NCI-H146 (cell line): ENCODE data around the gene GJC2.
A peak's percentile ranks its signal among the peaks of the same experiment; 100 is the strongest.
"Not testable (repeated sequence)": the region's sequence is repeated elsewhere in the genome, so short reads cannot be mapped to it uniquely, and the experiment has no call there.

ENCODE experiments used
- DNase-seq: peaks from one replicate; lab custom pipeline; 2025; lab: John Stamatoyannopoulos, UW

Gene GJC2

DNA sequence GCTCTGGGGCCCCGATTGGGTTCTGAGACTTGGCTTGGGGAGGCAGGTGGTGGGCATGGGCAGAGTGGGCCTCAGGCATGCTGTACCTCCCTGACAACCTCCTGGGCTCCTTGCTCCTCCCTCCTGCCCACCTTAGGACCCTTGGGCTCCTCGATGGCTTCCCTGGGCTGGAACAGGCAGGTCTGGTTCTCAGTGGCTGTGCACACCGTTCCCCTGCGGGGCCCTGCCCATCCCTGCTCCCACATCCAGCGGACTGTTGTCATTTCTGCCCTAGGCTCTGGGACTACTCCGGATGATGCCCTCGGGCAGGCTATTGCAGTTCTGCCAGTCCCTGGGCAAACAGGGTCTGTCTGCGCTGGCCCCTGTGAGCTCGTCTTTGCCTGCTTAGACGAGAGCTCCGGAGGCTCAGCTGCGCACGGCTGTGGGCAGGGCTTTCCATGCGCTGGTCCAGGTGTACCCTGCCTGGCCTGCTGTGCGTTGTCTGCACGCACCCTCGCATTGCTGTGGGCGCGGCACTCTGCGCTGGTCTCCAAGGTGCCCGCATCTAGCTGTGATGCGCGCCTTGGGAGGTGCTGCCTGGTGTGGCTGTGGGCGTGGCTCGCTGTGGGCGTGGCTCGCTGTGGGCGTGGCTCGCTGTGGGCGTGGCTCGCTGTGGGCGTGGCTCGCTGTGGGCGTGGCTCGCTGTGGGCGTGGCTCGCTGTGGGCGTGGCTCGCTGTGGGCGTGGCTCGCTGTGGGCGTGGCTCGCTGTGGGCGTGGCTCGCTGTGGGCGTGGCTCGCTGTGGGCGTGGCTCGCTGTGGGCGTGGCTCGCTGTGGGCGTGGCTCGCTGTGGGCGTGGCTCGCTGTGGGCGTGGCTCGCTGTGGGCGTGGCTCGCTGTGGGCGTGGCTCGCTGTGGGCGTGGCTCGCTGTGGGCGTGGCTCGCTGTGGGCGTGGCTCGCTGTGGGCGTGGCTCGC lies 24.1 kb downstream of the GJC2 start:
- DNase-seq, result peak; percentile 90

DNA sequence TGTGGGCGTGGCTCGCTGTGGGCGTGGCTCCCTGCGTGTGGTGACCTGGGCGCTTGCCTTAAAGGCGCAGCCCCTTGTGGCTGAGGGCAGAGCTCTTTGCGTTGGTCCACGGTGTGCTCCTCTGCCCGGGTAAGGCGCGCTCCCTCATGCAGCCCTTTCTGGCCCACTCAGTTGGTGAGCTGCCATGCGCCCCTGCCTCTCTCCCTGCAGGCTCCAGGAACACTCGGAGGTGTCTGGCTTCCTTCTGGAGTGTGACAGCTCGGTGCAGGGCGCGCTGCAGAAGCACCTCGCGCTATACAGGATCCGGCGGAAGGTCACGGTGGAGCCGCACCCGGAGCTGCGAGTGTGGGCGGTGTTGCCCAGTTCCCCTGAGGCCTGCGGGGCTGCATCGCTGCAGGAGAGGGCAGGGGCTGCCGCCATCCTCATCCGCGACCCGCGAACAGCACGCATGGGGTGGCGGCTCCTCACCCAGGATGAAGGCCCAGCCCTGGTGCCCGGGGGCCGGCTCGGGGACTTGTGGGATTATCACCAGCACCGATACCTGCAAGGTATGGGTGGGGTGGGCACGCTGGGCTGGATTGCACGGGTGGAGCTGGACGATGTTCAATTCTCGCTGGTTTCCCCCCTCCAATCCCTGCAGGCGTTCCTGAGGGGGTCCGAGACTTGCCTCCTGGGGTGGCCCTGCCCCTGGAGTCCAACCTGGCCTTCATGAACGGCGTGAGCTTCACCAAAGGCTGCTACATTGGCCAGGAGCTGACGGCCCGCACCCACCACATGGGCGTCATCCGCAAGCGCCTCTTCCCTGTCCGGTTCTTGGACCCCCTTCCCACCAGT lies 25.0 kb downstream of the GJC2 start:
- DNase-seq, result peak; percentile 69

DNA sequence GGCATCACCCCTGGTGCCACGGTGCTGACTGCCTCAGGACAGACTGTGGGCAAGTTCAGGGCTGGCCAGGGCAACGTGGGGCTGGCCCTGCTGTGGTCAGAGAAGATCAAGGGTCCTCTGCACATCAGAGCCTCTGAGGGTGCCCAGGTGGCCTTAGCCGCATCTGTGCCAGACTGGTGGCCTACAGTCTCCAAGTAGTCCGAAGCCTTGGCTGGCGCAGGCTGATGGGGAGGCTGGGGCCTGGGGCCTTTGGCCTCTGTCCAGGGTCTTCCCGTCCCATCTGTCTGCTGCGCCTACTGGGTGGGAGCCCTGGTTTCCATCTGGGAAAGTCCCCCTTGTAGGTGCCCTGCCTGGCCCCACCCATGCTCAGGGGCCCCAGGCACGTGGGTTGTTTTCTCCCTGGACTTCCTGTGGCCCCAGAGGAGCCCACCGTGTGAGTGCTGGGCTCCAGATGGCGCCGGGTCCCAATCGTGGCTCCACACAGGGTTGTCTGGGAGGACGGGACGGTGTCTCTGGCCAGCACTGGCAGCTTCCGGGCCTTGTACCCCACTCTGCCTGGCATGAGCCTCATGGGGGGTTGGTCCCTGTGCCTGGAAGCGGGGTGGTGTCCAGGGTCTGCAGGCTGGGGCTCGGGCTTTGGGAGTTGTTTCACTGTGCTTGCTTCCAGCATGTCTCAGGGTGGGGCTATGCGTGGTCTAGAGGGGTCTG lies 25.7 kb downstream of the GJC2 start:
- DNase-seq, result no peak

DNA sequence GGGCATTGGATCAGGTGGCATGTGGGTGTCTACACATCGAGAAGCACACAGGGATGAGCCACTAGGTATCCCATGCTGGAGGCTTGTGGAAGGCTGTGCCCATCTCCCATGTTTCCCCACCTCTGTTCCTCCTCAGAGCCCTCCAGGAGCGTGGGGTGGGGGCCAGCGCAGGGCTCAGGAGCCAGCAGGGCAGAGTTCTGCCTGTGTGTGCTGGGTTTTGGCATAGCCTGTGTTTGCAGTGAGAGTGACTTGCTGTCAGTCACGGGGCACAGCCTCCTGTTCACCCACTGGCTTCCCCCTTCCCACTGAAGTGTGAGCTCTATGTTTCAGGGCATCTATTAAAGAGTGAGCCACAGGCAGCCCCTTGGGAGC lies 26.3 kb downstream of the GJC2 start:
- no peak for DNase-seq

DNA sequence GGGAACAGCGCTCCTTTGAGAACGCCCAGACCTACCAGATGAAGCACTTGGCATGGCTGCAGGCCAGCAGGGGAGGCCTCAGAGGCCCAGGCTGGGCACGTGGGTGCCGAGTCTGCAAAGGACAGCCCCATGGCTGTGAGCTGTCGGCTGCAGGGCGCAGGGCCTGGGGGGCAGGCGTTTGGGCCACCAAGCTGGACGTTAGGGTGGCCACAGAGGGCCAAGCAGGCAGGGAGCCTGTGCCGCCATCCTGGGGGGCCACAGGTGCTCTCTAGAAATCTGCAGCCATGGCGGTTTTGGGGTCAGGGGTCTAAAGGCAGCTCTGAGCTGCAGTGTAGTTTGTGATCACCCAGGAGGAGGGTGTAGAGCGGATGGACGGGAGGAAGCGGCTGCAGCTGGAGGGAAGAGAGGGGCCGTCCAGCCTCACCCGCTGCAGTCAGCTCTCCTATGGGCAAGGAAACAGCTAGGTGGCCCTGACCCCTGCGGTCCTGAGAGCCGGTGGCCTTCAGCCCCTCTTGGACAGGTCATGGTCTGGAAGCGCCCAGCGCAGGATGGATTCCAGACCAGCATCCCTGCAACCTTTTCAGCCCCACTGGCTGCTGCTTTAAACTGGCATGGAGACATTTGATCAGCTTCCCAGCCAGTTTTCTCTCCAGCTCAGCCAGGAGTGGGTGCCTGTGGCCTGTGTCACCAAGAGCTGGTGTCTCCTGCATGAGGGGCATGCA lies 26.9 kb downstream of the GJC2 start:
- no peak for DNase-seq

DNA sequence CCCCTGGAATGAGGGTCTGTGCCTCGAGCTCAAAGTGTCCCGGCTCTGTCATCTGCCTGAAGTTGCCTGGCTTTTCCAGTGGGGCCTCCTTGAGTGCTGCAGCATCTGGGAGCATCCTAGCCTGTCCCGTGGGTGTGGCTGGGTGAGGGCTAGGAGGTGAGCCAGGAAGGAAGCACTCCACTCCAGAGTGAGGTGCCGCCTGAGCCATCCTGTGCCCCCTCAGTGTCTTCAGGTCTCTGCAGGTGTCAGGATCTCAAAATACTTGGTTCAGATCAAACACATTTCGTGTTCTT lies 27.4 kb downstream of the GJC2 start:
- DNase-seq, result no peak

DNA sequence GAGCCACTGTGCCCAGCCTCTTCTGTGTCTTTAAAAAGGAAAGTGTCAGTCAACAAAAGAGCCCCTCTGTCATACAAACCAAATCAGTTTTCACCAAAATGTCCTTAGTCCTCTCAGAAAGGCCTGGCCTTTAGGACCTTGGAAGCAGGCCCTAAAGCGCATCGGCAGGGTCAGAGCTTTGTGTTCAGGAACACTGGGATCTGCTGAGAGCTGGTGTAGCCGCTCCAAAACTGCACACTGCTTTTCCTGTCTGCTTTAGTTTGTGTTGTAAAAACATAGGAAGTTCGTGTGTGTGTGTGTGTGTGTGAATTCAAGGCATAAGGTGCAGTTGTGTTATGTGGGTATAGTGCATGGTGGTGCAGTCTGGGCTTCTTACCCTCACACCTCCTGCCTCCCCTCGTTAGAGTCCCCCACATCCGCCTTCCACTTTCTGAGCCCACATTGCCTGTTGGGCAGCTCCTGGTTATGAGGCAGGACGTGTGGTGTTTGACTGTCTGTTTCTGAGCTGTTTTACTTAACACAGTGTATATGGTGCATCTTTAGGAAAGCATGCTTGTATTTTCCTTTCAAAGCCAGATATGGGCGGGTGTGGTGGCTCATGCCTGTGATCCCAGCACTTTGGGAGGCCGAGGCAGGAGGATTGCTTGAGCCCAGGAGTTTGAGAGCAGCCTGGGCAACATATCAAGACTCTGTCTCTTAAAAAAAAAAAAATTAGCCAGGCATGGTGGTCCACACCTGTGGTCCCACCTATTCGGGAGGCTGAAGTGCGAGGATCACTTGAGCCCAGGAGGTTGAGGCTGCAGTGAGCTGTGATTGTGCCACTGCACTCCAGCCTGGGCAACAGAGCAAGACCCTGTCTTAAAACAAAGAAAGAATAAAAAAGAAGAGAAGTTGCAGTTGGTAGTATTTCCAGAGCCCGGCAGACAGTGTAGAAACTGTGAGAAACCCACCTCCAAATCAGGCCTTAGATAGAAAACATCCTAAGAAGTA lies 28.3 kb downstream of the GJC2 start:
- DNase-seq, result no peak

DNA sequence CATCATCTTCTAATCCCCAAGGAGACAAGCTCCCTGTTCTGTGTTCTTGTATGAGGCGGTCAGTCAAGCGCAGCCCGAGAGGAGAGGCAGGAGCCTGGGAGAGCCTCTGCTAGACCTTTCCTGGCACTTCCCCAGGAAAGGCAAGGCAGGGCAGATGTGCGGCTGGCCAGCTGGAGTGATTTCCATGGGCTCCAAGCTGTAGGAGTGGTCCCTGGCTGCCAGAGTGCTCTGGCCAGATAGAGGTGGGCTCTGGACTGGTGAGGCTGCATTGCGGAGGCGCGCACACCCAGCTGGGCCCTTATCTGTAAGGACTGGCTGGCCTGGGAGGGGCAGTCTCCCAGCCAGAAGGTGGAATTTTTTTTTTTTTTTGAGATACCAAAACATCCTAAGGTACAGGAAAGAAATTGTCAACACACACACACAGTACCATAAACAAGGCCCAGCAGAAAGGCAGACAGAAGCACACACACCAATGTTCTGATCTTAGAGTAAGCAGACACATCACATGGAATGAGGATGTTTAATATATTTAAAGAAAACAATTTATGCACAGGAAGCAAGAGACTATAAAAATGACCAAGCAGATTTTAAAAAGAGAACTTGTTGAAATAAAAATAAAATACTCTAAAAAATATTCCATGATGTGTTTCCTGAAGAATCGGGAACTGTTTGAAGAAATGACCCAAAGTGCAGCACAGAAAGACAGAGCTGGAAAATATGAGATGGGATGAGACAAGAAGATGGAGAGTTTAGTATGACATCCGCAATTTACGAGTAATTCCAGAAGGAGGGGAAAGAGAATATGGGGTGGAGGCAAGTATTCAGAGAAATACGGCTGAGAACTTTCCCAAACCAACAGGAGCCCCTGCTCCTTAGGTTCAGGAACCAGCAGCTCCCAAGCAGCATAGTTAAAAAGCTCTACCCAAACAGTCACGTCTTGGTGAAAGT lies 29.3 kb downstream of the GJC2 start:
- no peak for DNase-seq

DNA sequence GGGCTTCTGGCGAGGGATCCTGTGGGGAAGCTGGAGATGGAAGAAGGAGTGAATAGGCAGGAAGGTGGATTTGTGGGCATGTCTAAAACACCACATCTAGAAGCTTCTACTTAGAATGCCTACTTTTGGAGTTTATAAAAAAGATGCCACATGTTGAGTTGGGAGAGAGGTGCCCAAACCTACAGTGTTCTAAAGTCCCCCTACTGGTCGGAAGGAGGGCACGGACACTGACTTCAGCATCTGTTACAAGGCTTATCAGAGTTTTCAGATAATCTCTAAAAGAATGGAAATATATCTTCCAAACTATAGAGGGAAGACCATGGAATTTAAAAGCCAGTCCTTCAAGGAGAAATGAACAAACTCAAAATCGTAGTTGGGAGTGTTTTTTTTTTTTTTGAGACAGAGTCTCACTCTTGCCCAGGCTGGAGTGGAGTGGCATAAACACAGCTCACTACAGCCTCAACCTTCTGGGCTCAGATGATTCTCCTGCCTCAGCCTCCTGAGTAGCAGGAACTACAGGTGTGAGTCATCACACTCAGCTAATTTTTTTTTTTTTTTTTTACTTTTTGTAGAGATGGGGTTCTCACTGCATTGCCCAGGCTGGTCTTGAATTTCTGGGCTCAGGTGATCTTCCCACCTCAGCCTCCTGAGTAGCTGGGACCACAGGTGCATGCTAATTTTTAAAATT lies 30.7 kb downstream of the GJC2 start:
- no peak for DNase-seq

DNA sequence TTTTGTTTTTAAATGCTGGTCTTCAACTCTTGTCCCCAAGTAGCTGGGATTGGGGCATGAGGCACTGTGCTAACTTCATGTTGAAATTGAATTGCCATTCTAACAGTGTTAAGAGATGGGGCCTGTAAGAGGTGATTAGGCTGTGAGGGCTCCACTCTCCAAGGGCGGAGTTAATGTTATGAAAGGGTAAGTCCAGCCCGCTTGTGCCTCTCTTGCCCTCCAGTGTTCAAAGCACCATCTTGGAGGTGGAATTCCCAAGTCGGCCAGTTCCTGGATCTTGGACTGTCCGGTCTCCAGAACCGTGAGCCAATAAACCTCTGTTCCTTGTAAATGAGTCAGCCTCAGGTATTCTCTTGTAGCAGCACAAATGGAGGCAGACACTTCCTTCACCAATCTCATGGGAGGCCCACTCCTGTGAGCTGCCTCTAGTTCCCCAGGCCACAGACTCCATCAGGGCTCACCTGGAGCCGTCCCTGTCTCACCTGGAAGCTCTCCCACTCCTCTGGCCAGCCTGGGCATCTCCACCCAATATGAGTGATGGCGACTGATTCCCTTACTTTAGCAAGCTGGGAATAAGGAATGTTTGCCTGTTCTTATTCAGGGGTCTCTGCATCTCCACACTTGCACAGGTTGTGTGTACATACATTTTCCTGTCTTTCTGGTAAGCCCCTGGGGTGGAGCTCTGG lies 31.4 kb downstream of the GJC2 start:
- DNase-seq, result no peak

DNA sequence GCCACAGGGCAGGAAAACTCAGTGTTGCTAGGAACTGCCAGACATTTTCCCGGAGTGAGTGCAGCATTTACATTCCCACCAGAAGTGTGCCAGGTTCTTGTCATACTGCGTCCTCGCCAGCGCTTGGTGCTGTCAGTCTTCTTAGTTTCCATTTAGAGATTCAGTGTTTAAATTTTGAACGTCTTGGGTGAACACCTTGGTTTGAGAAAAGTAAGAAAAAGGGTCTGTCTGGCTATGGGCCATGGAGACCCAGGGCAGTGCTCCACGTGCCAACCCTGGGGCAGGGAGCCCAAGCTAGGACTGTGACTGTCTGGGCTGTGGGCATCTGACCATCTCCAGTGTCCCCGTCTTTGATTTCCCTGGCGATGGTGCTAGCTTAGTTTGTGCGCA lies 31.9 kb downstream of the GJC2 start:
- no peak for DNase-seq

DNA sequence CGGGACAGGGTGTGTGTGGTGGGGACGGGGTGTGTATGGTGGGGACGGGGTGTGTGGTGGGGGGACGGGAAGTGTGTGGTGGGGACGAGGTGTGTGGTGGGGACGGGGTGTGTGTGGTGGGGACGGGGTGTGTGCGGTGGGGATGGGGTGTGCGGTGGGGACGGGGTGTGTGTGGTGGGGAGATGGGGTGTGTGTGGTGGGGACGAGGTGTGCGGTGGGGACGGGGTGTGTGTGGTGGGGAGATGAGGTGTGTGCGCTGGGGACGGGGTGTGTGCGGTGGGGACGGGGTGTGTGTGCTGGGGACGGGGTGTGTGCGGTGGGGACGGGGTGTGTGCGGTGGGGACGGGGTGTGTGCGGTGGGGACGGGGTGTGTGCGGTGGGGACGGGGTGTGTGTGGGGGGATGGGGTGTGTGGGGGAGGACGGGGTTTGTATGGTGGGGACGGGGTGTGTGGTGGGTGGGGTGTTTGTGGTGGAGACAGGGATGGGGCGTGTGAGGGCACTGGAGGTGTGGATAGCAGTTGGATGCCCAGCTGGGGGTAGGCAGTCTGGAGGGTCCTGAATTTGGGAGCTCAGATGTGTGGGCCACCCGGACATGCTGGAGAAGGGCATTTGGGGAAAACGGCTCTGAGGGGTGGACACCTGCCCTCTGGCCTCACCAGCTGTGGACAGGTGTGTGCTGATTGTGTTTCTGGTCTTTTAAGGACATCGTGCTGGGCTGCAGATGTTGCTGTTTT lies 32.7 kb downstream of the GJC2 start:
- DNase-seq, result no peak

DNA sequence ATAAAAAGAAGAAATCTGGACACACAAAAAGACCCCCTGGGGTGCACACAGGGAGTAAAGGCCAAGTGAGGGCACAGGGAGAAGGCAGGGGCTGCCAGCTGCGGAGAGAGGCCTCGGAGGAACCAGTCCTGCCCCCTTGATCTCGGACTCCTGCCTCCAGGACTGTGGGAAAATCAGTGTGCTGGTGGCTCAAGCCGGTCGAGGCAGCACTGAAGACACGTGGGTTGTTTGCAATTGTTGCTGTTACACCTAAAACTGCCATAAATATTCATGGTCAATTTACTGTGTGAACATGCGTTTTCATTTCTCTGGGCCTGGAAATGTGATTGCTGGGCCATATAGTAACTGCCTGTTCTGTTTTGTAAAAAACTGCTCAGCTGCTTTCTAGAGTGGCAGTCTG lies 34.4 kb downstream of the GJC2 start:
- no peak for DNase-seq

DNA sequence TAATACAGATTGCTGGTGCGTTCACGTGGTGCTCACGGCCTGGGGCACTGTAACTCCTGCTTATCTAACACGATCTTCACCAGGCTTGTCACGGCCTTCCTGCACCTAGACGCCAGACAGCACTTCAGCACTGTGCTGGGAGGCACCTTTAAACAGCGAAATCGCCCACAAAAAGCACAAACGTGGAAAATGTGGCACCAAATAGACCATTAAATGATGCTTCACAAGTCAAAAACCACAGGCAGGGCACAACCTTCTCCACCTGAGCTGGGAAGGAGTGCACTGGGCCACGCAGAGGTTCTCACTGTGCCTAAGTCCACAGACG lies 35.9 kb downstream of the GJC2 start:
- DNase-seq, result no peak

DNA sequence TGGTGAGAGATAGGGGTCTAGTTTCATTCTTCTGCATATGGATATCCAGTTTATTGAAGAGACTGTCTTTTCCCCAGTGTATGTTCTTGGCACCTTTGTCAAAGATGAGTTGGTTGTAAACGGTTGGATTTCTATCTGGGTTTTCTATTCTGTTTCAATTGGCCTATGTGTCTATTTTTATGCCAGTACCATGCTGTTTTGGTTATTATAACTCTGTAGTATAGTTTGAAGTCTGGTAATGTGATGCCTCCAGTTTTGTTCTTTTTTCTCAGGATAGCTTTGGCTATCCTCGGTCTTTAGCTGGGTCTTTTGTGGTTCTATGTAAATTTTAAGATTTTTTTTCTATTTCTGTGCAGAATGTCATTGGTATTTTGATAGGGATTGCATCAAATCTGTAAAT lies 38.5 kb downstream of the GJC2 start:
- not testable (repeated sequence) for DNase-seq

DNA sequence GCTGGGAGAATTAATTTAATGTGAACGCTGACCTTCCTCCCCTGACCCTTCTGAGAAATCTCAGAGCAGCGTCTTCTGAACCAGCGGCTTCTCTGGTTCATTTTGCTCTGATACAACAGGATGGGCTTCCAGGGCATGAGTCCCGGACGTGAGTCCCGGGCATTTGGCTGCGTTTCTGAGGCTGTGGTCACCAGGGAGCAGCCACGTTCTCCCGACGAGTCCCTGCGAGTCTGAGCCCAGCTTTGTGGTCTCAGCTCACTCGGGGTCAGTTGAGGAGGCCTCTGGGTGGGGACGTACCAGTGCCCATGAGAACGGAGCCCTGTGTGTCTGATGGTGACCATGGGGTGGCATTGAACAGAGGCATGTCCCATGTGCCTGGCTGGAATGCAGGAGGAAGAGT lies 40.5 kb downstream of the GJC2 start:
- no peak for DNase-seq

DNA sequence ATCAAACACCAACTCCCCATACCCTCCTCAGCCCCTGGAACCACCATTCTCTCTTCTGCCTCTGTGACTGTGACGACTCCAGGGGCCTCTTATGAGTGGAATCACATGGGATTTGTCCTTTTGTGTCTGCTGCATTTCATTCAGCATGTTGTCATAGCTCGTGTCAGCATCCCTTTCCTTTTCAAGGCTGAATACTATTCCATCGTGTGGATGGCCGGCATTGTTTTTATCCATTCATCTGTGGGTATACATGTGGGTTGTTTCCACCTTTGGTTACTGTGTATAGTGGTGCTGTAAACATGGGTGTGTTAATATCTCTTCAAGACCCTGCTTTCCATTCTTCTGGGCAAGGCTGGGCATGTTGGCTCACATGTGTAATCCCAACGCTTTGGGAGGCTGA lies 41.0 kb downstream of the GJC2 start:
- no peak for DNase-seq

DNA sequence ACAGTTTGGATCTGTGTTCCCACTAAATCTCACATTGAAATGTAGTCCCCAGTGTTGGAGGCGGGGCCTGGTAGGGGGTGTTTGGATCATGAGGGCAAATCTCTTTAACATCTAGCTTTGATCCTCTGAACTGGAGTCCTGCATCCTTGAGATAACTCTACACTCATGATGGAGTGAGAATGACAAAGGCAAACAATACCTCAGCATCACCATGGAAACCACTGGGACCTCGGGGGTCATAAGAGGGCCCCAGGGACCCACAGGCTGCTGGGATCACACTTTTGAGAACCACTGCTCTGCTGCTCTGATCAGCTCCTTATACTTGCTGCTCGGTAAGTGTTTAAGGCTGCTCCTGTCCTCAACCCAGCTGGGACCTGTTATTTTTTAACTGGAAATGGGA lies 44.7 kb downstream of the GJC2 start:
- no peak for DNase-seq
